SU-DHL-6 (cell line): ENCODE data around the gene FGF7.

Experiments used
- EZH2phosphoT487 ChIP-seq: fragments of 200-600 bp; sonication (generic), shearing (Covaris generic); conservative IDR thresholded peaks from 2 replicates; pipeline ENCODE4 v1.6.1; 2018; ENCODE audit warnings: mild to moderate bottlenecking, antibody characterized with exemption, low read length, moderate library complexity, mixed read lengths
- TF ChIP-seq, protein P1 (sequence below): fragments of 200-600 bp; sonication (generic); IDR thresholded peaks from one replicate; pipeline ENCODE4 v1.5.1; 2017; ENCODE audit warnings: antibody characterized with exemption, mild to moderate bottlenecking, low read length, moderate library complexity; ENCODE audit not compliant: insufficient read depth, poor library complexity, severe bottlenecking

DNA sequence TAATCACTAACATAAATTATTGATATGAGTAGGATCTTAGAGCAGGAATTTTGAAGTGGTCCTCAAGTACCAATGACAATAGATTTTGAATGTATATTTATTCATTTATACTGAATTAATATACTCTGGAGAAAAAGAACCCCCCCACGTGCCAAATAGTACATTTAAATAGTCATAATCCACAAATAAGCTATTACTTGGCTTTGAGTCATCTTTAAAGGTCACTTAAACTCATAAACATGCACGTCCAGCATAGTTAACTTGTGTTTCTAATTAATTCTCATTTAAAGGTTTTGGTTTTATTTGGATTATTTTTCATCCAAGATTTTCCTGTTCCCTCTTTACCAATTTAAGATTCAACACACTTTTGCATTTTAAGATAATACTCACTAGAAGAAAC lies 35.1 kb downstream of the FGF7 start:
- TF ChIP-seq, protein P1, sequence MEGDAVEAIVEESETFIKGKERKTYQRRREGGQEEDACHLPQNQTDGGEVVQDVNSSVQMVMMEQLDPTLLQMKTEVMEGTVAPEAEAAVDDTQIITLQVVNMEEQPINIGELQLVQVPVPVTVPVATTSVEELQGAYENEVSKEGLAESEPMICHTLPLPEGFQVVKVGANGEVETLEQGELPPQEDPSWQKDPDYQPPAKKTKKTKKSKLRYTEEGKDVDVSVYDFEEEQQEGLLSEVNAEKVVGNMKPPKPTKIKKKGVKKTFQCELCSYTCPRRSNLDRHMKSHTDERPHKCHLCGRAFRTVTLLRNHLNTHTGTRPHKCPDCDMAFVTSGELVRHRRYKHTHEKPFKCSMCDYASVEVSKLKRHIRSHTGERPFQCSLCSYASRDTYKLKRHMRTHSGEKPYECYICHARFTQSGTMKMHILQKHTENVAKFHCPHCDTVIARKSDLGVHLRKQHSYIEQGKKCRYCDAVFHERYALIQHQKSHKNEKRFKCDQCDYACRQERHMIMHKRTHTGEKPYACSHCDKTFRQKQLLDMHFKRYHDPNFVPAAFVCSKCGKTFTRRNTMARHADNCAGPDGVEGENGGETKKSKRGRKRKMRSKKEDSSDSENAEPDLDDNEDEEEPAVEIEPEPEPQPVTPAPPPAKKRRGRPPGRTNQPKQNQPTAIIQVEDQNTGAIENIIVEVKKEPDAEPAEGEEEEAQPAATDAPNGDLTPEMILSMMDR: no peak
- no peak for TF ChIP-seq EZH2phosphoT487
